ENCODE results near the gene PEX11A. TPM values are rescaled to one million over a fixed set of nuclear protein-coding genes. Genes with fewer than 3 reads are reported as not detected.

PEX11A gene
- total RNA-seq: 1.9 and 2.4 TPM in 2 replicates

GRCh38 chr15:89690276-89691218, at the start of gene PEX11A, which contains the start of gene WDR93:
Gene PEX11A, minus strand, starts transcription at chr15:89690754. Its CDS starts 122 bp downstream, at chr15:89690632.
Gene WDR93, plus strand, starts transcription at chr15:89690811. Its CDS starts 10,936 bp downstream, at chr15:89701747.

GRCh38 chr15:89679212-89679611, 11.3 kb downstream of the PEX11A start, which contains the start of gene PLIN1:
Gene PLIN1, minus strand, starts transcription at chr15:89679367. Its CDS starts 1,878 bp downstream, at chr15:89677489.

GRCh38 chr15:89654847-89655805, 35.4 kb downstream of the PEX11A start, which contains the start of gene KIF7:
Gene KIF7, minus strand, starts transcription at chr15:89655467. Its CDS starts 2,537 bp downstream, at chr15:89652930.

Other genes with a start within 250 kb of the PEX11A start
- gene RHCG, start 194.2 kb downstream of the PEX11A start, total RNA-seq: not detected in 2 replicates
- 6.0 and 6.7 TPM in 2 replicates for gene TICRR, start 115.3 kb downstream of the PEX11A start, total RNA-seq
- 5.0 TPM in 2 replicates for gene KIF7, start 35.3 kb downstream of the PEX11A start, total RNA-seq
- gene PLIN1, start 11.4 kb downstream of the PEX11A start, total RNA-seq: 0.10 TPM in 1 of 2 replicates, not detected in the other
- gene WDR93, start 57 bp upstream of the PEX11A start, total RNA-seq: not detected in 2 replicates
- 0.34 and 1.1 TPM in 2 replicates for gene MESP1, start 60.5 kb upstream of the PEX11A start, total RNA-seq
- not detected in 2 replicates for gene MESP2, start 85.6 kb upstream of the PEX11A start, total RNA-seq
- 48.6 and 51.6 TPM in 2 replicates for gene ANPEP, start 124.1 kb upstream of the PEX11A start, total RNA-seq
- gene AP3S2, start 203.2 kb upstream of the PEX11A start, total RNA-seq: 18.3 and 19.1 TPM in 2 replicates
- gene ARPIN, start 222.2 kb upstream of the PEX11A start, total RNA-seq: 11.8 and 12.8 TPM in 2 replicates